ENCODE results near the gene SEPTIN2. TPM values are rescaled to one million over a fixed set of nuclear protein-coding genes. Genes with fewer than 3 reads are reported as not detected.

Gene SEPTIN2
- total and polyA plus RNA-seq, 2 donors (not counting 3 experiments of a cell fraction or from before 2014, with no cell fraction given), result 427 to 512 TPM

DNA sequence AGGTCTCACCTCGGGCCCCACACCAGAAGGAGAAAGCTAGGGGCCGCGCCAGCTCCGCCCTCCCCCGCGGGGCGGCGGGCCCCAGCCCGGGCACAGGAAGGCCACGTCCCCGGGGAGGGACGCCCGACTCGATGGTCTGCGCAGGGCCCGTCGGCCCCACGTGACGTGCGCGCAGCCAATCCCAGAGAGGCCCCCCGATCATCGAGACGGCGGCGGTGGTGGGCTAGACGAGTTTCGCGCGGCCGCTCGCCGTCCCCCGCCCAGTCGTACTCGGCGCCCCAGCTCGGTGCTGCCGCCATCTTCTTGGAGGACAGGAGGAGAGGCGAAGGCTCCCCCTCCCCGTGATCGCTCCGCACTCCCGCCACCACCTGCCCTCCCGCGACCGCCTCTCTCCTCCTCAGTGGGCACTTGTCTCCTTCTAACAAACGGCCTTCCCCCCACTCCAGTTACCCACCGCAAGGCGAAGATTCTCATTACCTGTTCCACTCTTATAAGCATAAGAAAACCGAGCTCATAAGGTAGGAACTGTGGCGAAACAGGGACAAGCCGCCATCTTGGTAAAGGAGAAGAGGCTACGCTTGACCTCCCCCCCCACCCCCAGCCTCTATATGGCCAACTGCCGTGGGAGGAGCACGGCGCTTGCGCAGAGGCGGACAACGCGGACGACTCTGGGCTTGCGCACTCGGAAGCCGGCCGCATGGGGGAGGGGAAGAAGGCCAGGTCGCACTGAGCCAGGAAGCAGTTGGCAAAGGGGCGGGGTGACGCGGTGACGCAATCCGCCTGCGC is 439 bp upstream of the SEPTIN2 start, which contains the start of gene HDLBP:
Gene HDLBP, minus strand, starts transcription at position 580 of the 786 bp plus-strand sequence. CDS start 48,803 bp downstream, outside the sequence.
- ChIA-PET CTCF (interaction anchor here (0.8 to 1.8 kb wide), 7 partner anchors 10 to 401 kb away, joined by 3 to 7 read pairs (median 4); no protein-coding TSS in a partner anchor), POLR2A (interaction anchor here (0.8 to 1.5 kb wide), 5 partner anchors 13 to 324 kb away, joined by 3 to 5 read pairs (median 4); partner anchors contain the start of gene PASK)
- Histone ChIP-seq H3K27me3 (ENCODE audit: control insufficient read depth in 2 of 2, insufficient read depth in 2 of 2, low read length in 2 of 2) (no peaks in the 10 kb centered on the region), H3K9ac (replicated peaks; ENCODE audit: extremely low read depth, insufficient read depth, low read length) (peak within 1 kb of the TSS; percentile 98), H3K9me3 (replicated peaks; ENCODE audit: control insufficient read depth, insufficient read depth, low read length) (no peaks in the 10 kb centered on the region), H3K36me3 (ENCODE audit: control insufficient read depth in 2 of 2, extremely low read depth in 1 of 2, insufficient read depth in 2 of 2, low read length in 2 of 2) (no peaks in the 10 kb centered on the region), H3K4me1 (ENCODE audit: control insufficient read depth, extremely low read depth, insufficient read depth, low read length) (peaks cover 36% of the 10 kb centered on the region), H3K4me3 (replicated peaks in 1 of 3; ENCODE audit: insufficient read depth in 1 of 3, low read depth in 1 of 3, low read length in 3 of 3) (peak within 1 kb of the TSS; percentile 67 to 93 (median 92)), H3K9me1 (replicated peaks; ENCODE audit: control insufficient read depth, extremely low read depth, insufficient read depth, low read length) (no peaks in the 10 kb centered on the region), H3K27ac (ENCODE audit: insufficient read depth, low read depth, low read length) (peak within 1 kb of the TSS; percentile 90), H2AFZ (ENCODE audit: low read depth, low read length) (peak within 1 kb of the TSS; percentile 50), H4K20me1 (replicated peaks; ENCODE audit: control insufficient read depth, extremely low read depth, insufficient read depth, low read length) (peaks cover 4% of the 10 kb centered on the region), H3K79me2 (ENCODE audit: control insufficient read depth, insufficient read depth, low read length) (peaks cover 89% of the 10 kb centered on the region), H3K4me2 (ENCODE audit: insufficient read depth, low read length) (peak within 1 kb of the TSS; percentile 96)
- intact Hi-C loops (cut with micrococcal nuclease), result loop anchor here (1.0 to 10.0 kb wide), 8 partner anchors 41 to 753 kb away; partner anchors contain the start of genes ATG4B, DUSP28, FARP2 and ING5
- DNase-seq (ENCODE audit: low read depth, low spot score) (peak; percentile 99), FAIRE-seq (peak; percentile 88)
- no TSS peak for BruUV-seq (replicated peaks)
- TF ChIP-seq POLR2AphosphoS5 (IDR thresholded peaks at IDR 0.05; ENCODE audit: insufficient read depth, low read depth, low read length) (peak; percentile 86), FOS (IDR thresholded peaks at IDR 0.05; ENCODE audit: borderline replicate concordance, insufficient read depth, low read length) (no peak), MYC (IDR thresholded peaks at IDR 0.05; ENCODE audit: low read depth, low read length) (no peak), GATA2 (IDR thresholded peaks at IDR 0.05; ENCODE audit: insufficient read depth, insufficient read length, low read depth, low read length) (no peak), JUN (IDR thresholded peaks at IDR 0.05; ENCODE audit: borderline replicate concordance, insufficient read depth, insufficient read length, low read depth) (no peak), POLR2A (IDR thresholded peaks at IDR 0.05; ENCODE audit: low read depth, low read length) (peak; percentile 89), EZH2 (IDR thresholded peaks at IDR 0.05; ENCODE audit: borderline replicate concordance, low read depth, low read length, severe bottlenecking) (no peak)
- TF ChIP-seq, protein P1, sequence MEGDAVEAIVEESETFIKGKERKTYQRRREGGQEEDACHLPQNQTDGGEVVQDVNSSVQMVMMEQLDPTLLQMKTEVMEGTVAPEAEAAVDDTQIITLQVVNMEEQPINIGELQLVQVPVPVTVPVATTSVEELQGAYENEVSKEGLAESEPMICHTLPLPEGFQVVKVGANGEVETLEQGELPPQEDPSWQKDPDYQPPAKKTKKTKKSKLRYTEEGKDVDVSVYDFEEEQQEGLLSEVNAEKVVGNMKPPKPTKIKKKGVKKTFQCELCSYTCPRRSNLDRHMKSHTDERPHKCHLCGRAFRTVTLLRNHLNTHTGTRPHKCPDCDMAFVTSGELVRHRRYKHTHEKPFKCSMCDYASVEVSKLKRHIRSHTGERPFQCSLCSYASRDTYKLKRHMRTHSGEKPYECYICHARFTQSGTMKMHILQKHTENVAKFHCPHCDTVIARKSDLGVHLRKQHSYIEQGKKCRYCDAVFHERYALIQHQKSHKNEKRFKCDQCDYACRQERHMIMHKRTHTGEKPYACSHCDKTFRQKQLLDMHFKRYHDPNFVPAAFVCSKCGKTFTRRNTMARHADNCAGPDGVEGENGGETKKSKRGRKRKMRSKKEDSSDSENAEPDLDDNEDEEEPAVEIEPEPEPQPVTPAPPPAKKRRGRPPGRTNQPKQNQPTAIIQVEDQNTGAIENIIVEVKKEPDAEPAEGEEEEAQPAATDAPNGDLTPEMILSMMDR (IDR thresholded peaks at IDR 0.05; ENCODE audit: extremely low read depth in 1 of 2, insufficient read depth in 1 of 2, low read depth in 1 of 2, low read length in 2 of 2), result peak; percentile 14 to 33
- TF ChIP-seq, protein P2, sequence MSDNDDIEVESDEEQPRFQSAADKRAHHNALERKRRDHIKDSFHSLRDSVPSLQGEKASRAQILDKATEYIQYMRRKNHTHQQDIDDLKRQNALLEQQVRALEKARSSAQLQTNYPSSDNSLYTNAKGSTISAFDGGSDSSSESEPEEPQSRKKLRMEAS (IDR thresholded peaks at IDR 0.05; ENCODE audit: insufficient read depth, insufficient read length), result peak; percentile 96
- dilution Hi-C loops (cut with MboI; ENCODE audit: extremely low pct_ligation_motif_present, low sequenced_read_pairs), result no loop called here
